WTC11 (cell line): ENCODE results near the gene ANKRD11. TPM values are rescaled to one million over a fixed set of nuclear protein-coding genes. Genes with fewer than 3 reads are reported as not detected.

ENCODE experiments used
- ATAC-seq: fragments of 200-7000 bp; cut with Tn5 transposase; 2 replicates; pipeline ENCODE4 v1.10.0; 2021; ENCODE audit warnings: mild to moderate bottlenecking, moderate library complexity
- CTCF ChIA-PET: fragments of 300-600 bp; sonication (Branson Sonifier 250); formaldehyde crosslinking; loops from one replicate; lab custom pipeline; 2021; ENCODE audit warnings: antibody characterized with exemption; lab: Charles Lee
- POLR2A ChIA-PET: fragments of 350-600 bp; sonication (Branson Sonifier 250); formaldehyde crosslinking; loops from one replicate; lab custom pipeline; 2021; ENCODE audit warnings: antibody characterized with exemption; lab: Charles Lee
- DNase-seq: peaks from one replicate; pipeline ENCODE4 v3.0.0; 2021; ENCODE audit warnings: low spot score
- H3K27ac Mint-ChIP-seq: 2 replicates; pipeline ENCODE4 v1.8.0; 2021; ENCODE audit warnings: mixed read lengths
- H3K27me3 Mint-ChIP-seq: 2 replicates; pipeline ENCODE4 v1.8.0; 2021; ENCODE audit warnings: low read depth, mild to moderate bottlenecking, moderate library complexity, mixed read lengths
- H3K36me3 Mint-ChIP-seq: 2 replicates; pipeline ENCODE4 v1.8.0; 2021; ENCODE audit warnings: mixed read lengths
- H3K4me1 Mint-ChIP-seq: 2 replicates; pipeline ENCODE4 v1.8.0; 2022; ENCODE audit warnings: mixed read lengths
- H3K4me3 Mint-ChIP-seq: 2 replicates; pipeline ENCODE4 v1.8.0; 2021; ENCODE audit warnings: mild to moderate bottlenecking, moderate library complexity, mixed read lengths
- H3K9me3 Mint-ChIP-seq: 2 replicates; pipeline ENCODE4 v1.8.0; 2021; ENCODE audit warnings: mixed read lengths
- ATF1 ChIP-seq: sonication (generic); formaldehyde crosslinking; IDR thresholded peaks from 2 replicates; pipeline ENCODE4 v1.8.1; 2023; ENCODE audit warnings: mild to moderate bottlenecking, moderate library complexity, missing genetic modification reagents
- EMX1 ChIP-seq: fragments of 250-450 bp; sonication (Bioruptor Pico); IDR thresholded peaks from 2 replicates; pipeline ENCODE4 v1.8.0; 2021; ENCODE audit warnings: mild to moderate bottlenecking
- FOXJ3 ChIP-seq: sonication (generic); formaldehyde crosslinking; IDR thresholded peaks from 2 replicates; pipeline ENCODE4 v1.9.0; 2021; ENCODE audit warnings: missing genetic modification reagents, mild to moderate bottlenecking, borderline replicate concordance
- GABPB1 ChIP-seq: sonication (generic); formaldehyde crosslinking; IDR thresholded peaks from 2 replicates; pipeline ENCODE4 v1.8.1; 2023; ENCODE audit warnings: mild to moderate bottlenecking, missing genetic modification reagents
- JAZF1 ChIP-seq: fragments of 250-450 bp; sonication (Bioruptor Pico); IDR thresholded peaks from 2 replicates; pipeline ENCODE4 v1.9.0; 2021; ENCODE audit warnings: moderate library complexity, mild to moderate bottlenecking, inconsistent platforms
- NR3C1 ChIP-seq: sonication (generic); formaldehyde crosslinking; conservative IDR thresholded peaks from 2 replicates; pipeline ENCODE4 v1.8.1; 2023; ENCODE audit warnings: low read depth, mild to moderate bottlenecking, missing genetic modification reagents
- RORB ChIP-seq: fragments of 250-450 bp; sonication (Bioruptor Pico); IDR thresholded peaks from 2 replicates; pipeline ENCODE4 v1.9.0; 2021; ENCODE audit warnings: mild to moderate bottlenecking
- SMAD3 ChIP-seq: sonication (generic); formaldehyde crosslinking; IDR thresholded peaks from 2 replicates; pipeline ENCODE4 v1.8.0; 2022; ENCODE audit warnings: missing genetic modification reagents, mild to moderate bottlenecking, borderline replicate concordance
- SOX15 ChIP-seq: fragments of 250-450 bp; sonication (Bioruptor Pico); IDR thresholded peaks from 2 replicates; pipeline ENCODE4 v1.9.0; 2021; ENCODE audit warnings: mild to moderate bottlenecking
- SP1 ChIP-seq: sonication (generic); formaldehyde crosslinking; conservative IDR thresholded peaks from 2 replicates; pipeline ENCODE4 v1.8.1; 2022; ENCODE audit warnings: missing genetic modification reagents
- ZNF121 ChIP-seq: sonication (generic); formaldehyde crosslinking; IDR thresholded peaks from 2 replicates; pipeline ENCODE4 v1.8.0; 2023; ENCODE audit warnings: missing genetic modification reagents
- ZNF317 ChIP-seq: sonication (generic); formaldehyde crosslinking; IDR thresholded peaks from 2 replicates; pipeline ENCODE4 v1.8.1; 2023; ENCODE audit warnings: low read depth, mild to moderate bottlenecking, moderate library complexity, missing genetic modification reagents, borderline replicate concordance
- ZNF396 ChIP-seq: fragments of 250-450 bp; sonication (Bioruptor Pico); IDR thresholded peaks from 2 replicates; pipeline ENCODE4 v1.8.0; 2021; ENCODE audit warnings: mild to moderate bottlenecking, moderate library complexity, borderline replicate concordance
- ZNF423 ChIP-seq: fragments of 250-450 bp; sonication (Bioruptor Pico); IDR thresholded peaks from 2 replicates; pipeline ENCODE4 v2.1.2; 2022; ENCODE audit warnings: mild to moderate bottlenecking, moderate library complexity
- total RNA-seq: library from RNA; stranded (reverse); gene quantifications from 3 replicates; pipeline ENCODE4 v1.2.3, GENCODE V29; 2021
- TF ChIP-seq, protein P1 (sequence below): fragments of 250-450 bp; sonication (Bioruptor Pico); IDR thresholded peaks from 2 replicates; pipeline ENCODE4 v1.8.0; 2021; ENCODE audit warnings: mild to moderate bottlenecking
- TF ChIP-seq, protein P2 (sequence below): sonication (generic); formaldehyde crosslinking; IDR thresholded peaks from 2 replicates; pipeline ENCODE4 v1.8.1; 2022; ENCODE audit warnings: mild to moderate bottlenecking, missing genetic modification reagents, moderate library complexity, borderline replicate concordance
- TF ChIP-seq, protein P3 (sequence below): sonication (generic); formaldehyde crosslinking; IDR thresholded peaks from 2 replicates; pipeline ENCODE4 v1.8.0; 2022; ENCODE audit warnings: mild to moderate bottlenecking, missing genetic modification reagents
- TF ChIP-seq, protein P4 (sequence below): sonication (generic); formaldehyde crosslinking; IDR thresholded peaks from 2 replicates; pipeline ENCODE4 v1.8.0; 2022; ENCODE audit warnings: mild to moderate bottlenecking, missing genetic modification reagents
- TF ChIP-seq, protein P5 (sequence below): sonication (generic); formaldehyde crosslinking; IDR thresholded peaks from 2 replicates; pipeline ENCODE4 v1.8.0; 2022; ENCODE audit warnings: mild to moderate bottlenecking, missing genetic modification reagents
- TF ChIP-seq, protein P6 (sequence below): sonication (generic); formaldehyde crosslinking; IDR thresholded peaks from 2 replicates; pipeline ENCODE4 v1.8.1; 2022; ENCODE audit warnings: mild to moderate bottlenecking, moderate library complexity, missing genetic modification reagents
- TF ChIP-seq, protein P7 (sequence below): sonication (generic); formaldehyde crosslinking; conservative IDR thresholded peaks from 2 replicates; pipeline ENCODE4 v1.8.1; 2022; ENCODE audit warnings: mild to moderate bottlenecking, missing genetic modification reagents
- TF ChIP-seq, protein P8 (sequence below): sonication (generic); formaldehyde crosslinking; IDR thresholded peaks from 2 replicates; pipeline ENCODE4 v1.8.0; 2022; ENCODE audit warnings: missing genetic modification reagents

Gene ANKRD11
- total RNA-seq, 1 experiment from 2014 or later = 184 TPM

DNA sequence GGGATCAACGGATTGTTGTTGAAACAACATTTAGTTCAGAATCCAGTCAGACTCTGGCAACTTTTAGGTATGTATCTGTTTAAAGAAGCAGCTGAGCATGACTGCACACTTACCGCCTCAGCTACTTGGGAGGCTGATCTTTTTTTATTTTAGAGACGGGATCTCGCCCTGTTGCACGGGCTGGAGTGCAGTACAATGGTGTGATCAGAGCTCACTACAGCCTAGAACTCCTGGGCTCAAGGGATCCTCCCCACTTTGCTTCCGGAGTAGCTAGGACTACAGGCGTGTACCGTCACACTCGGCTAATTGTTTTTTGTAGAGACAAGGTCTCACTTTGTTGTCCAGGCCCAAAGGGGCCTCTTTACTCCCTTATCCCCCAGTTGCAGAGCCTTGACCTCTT lies 20.2 kb upstream of the ANKRD11 start:
- peaks cover 34% of the 10 kb centered on the region for H3K36me3 Mint-ChIP-seq
- H3K4me3 Mint-ChIP-seq = peak overlapping the region; percentile 88; the same call in 1 of the 2 replicates
- DNase-seq = no peak
- TF ChIP-seq SP1 (CRISPR knock-in tag) (no peak), ZNF396 (CRISPR knock-in tag) (no peak), ZNF121 (no peak), ZNF317 (CRISPR knock-in tag) (no peak), EMX1 (CRISPR knock-in tag) (no peak), JAZF1 (no peak), GABPB1 (no peak), SOX15 (no peak), NR3C1 (CRISPR knock-in tag) (no peak)
- TF ChIP-seq, protein P1, sequence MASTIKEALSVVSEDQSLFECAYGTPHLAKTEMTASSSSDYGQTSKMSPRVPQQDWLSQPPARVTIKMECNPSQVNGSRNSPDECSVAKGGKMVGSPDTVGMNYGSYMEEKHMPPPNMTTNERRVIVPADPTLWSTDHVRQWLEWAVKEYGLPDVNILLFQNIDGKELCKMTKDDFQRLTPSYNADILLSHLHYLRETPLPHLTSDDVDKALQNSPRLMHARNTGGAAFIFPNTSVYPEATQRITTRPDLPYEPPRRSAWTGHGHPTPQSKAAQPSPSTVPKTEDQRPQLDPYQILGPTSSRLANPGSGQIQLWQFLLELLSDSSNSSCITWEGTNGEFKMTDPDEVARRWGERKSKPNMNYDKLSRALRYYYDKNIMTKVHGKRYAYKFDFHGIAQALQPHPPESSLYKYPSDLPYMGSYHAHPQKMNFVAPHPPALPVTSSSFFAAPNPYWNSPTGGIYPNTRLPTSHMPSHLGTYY (CRISPR knock-in tag) = no peak
- TF ChIP-seq, protein P2, sequence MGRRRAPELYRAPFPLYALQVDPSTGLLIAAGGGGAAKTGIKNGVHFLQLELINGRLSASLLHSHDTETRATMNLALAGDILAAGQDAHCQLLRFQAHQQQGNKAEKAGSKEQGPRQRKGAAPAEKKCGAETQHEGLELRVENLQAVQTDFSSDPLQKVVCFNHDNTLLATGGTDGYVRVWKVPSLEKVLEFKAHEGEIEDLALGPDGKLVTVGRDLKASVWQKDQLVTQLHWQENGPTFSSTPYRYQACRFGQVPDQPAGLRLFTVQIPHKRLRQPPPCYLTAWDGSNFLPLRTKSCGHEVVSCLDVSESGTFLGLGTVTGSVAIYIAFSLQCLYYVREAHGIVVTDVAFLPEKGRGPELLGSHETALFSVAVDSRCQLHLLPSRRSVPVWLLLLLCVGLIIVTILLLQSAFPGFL = no peak
- TF ChIP-seq, all 79 proteins: peak for 0
- POLR2A ChIA-PET = no interaction called here
- no peak overlapping the region for H3K27ac Mint-ChIP-seq
- peaks cover 4% of the 10 kb centered on the region; the same call in 1 of the 2 replicates for H3K4me1 Mint-ChIP-seq
- 0 out of 2 replicates have a peak, but pooled peaks cover under 1% of the 10 kb centered on the region for H3K9me3 Mint-ChIP-seq
- no peak for ATAC-seq
- H3K27me3 Mint-ChIP-seq = peaks cover 1% of the 10 kb centered on the region; the same call in 1 of the 2 replicates
- CTCF ChIA-PET = no interaction called here

DNA sequence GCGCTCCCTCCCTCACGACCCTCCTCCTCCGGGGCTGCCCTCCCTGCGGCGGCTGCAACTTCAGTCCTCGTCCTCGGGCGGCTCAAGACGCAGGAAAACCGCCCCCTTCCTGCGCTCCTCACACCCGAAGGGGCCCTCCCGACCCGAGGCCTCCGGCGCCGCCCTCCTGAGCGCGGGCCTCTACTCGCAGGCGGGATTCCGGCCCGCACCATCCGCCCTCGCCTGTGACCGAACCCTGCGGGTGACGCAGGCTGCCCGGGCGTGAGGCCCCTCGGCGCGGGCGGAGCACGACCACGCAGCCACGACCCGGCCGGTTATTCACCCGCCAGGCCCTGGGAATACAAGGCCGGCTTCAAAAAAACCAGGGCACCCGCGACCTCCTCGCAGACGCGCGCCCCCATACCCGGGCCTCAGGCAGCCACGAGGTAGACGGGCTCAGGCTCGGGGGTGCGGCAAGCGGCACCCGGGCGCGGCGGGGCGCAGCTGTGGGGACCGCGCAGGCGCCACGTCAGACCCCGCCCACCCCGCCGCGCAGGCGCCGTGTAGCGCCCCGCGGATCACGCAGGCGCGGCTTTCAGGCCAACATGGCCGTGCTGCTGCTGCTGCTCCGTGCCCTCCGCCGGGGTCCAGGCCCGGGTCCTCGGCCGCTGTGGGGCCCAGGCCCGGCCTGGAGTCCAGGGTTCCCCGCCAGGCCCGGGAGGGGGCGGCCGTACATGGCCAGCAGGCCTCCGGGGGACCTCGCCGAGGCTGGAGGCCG lies 17.7 kb upstream of the ANKRD11 start, which contains the start of gene SPG7:
TSS of gene SPG7 (plus strand) at position 570 of the 757 bp plus-strand sequence. CDS start at position 585, 15 bp downstream.
- peak within 1 kb of the TSS; percentile 68 for H3K27ac Mint-ChIP-seq
- ATAC-seq (peak; percentile 81), DNase-seq (peak; percentile 83)
- peaks cover 7% of the 10 kb centered on the region; the same call in 1 of the 2 replicates for H3K27me3 Mint-ChIP-seq
- ChIA-PET POLR2A (interaction anchor here (0.5 to 1.0 kb wide), 2 partner anchors 174 to 261 kb away, joined by 3 to 6 read pairs; no protein-coding TSS in a partner anchor), CTCF (interaction anchor here (0.6 to 2.2 kb wide), 9 partner anchors 49 to 771 kb away, joined by 3 to 15 read pairs (median 4); partner anchors contain the start of gene ZNF778)
- 0 out of 2 replicates have a peak, but pooled peaks cover 3% of the 10 kb centered on the region for H3K9me3 Mint-ChIP-seq
- peaks cover 17% of the 10 kb centered on the region for H3K36me3 Mint-ChIP-seq
- peaks cover 4% of the 10 kb centered on the region; the same call in 1 of the 2 replicates for H3K4me1 Mint-ChIP-seq
- H3K4me3 Mint-ChIP-seq = peak within 1 kb of the TSS; percentile 88
- TF ChIP-seq RORB (CRISPR knock-in tag) (no peak), SOX15 (no peak), SP1 (CRISPR knock-in tag) (peak; percentile 66; the same call in 1 of the 2 replicates), ATF1 (CRISPR knock-in tag) (peak; percentile 19; the same call in 1 of the 2 replicates), ZNF423 (CRISPR knock-in tag) (no peak), SMAD3 (CRISPR knock-in tag) (no peak), FOXJ3 (no peak)
- TF ChIP-seq, protein P3, sequence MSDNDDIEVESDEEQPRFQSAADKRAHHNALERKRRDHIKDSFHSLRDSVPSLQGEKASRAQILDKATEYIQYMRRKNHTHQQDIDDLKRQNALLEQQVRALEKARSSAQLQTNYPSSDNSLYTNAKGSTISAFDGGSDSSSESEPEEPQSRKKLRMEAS (CRISPR knock-in tag) = peak; percentile 84; the same call in 1 of the 2 replicates
- TF ChIP-seq, protein P4, sequence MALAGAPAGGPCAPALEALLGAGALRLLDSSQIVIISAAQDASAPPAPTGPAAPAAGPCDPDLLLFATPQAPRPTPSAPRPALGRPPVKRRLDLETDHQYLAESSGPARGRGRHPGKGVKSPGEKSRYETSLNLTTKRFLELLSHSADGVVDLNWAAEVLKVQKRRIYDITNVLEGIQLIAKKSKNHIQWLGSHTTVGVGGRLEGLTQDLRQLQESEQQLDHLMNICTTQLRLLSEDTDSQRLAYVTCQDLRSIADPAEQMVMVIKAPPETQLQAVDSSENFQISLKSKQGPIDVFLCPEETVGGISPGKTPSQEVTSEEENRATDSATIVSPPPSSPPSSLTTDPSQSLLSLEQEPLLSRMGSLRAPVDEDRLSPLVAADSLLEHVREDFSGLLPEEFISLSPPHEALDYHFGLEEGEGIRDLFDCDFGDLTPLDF = no peak
- TF ChIP-seq, protein P5, sequence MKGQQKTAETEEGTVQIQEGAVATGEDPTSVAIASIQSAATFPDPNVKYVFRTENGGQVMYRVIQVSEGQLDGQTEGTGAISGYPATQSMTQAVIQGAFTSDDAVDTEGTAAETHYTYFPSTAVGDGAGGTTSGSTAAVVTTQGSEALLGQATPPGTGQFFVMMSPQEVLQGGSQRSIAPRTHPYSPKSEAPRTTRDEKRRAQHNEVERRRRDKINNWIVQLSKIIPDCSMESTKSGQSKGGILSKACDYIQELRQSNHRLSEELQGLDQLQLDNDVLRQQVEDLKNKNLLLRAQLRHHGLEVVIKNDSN = no peak
- TF ChIP-seq, protein P6, sequence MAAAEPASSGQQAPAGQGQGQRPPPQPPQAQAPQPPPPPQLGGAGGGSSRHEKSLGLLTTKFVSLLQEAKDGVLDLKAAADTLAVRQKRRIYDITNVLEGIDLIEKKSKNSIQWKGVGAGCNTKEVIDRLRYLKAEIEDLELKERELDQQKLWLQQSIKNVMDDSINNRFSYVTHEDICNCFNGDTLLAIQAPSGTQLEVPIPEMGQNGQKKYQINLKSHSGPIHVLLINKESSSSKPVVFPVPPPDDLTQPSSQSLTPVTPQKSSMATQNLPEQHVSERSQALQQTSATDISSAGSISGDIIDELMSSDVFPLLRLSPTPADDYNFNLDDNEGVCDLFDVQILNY (CRISPR knock-in tag) = peak; percentile 49; the same call in 1 of the 2 replicates
- TF ChIP-seq, protein P7, sequence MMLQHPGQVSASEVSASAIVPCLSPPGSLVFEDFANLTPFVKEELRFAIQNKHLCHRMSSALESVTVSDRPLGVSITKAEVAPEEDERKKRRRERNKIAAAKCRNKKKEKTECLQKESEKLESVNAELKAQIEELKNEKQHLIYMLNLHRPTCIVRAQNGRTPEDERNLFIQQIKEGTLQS (CRISPR knock-in tag) = no peak
- TF ChIP-seq, protein P8, sequence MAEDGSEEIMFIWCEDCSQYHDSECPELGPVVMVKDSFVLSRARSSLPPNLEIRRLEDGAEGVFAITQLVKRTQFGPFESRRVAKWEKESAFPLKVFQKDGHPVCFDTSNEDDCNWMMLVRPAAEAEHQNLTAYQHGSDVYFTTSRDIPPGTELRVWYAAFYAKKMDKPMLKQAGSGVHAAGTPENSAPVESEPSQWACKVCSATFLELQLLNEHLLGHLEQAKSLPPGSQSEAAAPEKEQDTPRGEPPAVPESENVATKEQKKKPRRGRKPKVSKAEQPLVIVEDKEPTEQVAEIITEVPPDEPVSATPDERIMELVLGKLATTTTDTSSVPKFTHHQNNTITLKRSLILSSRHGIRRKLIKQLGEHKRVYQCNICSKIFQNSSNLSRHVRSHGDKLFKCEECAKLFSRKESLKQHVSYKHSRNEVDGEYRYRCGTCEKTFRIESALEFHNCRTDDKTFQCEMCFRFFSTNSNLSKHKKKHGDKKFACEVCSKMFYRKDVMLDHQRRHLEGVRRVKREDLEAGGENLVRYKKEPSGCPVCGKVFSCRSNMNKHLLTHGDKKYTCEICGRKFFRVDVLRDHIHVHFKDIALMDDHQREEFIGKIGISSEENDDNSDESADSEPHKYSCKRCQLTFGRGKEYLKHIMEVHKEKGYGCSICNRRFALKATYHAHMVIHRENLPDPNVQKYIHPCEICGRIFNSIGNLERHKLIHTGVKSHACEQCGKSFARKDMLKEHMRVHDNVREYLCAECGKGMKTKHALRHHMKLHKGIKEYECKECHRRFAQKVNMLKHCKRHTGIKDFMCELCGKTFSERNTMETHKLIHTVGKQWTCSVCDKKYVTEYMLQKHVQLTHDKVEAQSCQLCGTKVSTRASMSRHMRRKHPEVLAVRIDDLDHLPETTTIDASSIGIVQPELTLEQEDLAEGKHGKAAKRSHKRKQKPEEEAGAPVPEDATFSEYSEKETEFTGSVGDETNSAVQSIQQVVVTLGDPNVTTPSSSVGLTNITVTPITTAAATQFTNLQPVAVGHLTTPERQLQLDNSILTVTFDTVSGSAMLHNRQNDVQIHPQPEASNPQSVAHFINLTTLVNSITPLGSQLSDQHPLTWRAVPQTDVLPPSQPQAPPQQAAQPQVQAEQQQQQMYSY = peak; percentile 25; the same call in 1 of the 2 replicates
